ENCODE measurements around the gene MPPE1.
"Not testable (repeated sequence)": the region's sequence is repeated elsewhere in the genome, so short reads cannot be mapped to it uniquely, and the experiment has no call there.

The MPPE1 gene

DNA sequence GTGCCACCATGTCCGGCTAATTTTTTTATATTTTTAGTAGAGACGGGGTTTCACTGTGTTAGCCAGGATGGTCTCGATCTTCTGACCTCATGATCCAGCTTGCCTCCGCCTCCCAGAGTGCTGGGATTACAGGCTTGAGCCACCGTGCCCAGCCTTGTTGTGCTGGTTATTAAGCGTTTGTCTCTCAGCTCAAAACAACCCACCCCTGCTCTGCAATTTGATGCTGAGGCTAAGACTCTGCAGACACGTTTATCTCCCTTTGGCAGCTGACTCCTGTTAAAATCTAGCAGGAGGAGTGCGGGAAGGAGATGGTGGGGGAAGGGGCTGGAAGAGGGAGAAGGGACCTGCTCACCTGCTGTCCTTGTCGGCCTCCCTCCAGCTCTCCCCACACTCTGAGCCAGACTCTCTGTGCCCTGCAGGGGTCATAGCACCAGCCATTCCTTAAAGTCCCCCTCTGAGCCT lies 43.3 kb upstream of the MPPE1 start:
- Histone ChIP-seq H3K27me3 (replicated peaks; ENCODE audit: control insufficient read depth, insufficient read depth, low read length) (no peaks in the 10 kb centered on the region), H3K4me3 (replicated peaks; ENCODE audit: low read depth, low read length) (no peak overlapping the region), H3K36me3 (ENCODE audit: control insufficient read depth, insufficient read depth, low read length) (no peaks in the 10 kb centered on the region)
- TF ChIP-seq, protein P1, sequence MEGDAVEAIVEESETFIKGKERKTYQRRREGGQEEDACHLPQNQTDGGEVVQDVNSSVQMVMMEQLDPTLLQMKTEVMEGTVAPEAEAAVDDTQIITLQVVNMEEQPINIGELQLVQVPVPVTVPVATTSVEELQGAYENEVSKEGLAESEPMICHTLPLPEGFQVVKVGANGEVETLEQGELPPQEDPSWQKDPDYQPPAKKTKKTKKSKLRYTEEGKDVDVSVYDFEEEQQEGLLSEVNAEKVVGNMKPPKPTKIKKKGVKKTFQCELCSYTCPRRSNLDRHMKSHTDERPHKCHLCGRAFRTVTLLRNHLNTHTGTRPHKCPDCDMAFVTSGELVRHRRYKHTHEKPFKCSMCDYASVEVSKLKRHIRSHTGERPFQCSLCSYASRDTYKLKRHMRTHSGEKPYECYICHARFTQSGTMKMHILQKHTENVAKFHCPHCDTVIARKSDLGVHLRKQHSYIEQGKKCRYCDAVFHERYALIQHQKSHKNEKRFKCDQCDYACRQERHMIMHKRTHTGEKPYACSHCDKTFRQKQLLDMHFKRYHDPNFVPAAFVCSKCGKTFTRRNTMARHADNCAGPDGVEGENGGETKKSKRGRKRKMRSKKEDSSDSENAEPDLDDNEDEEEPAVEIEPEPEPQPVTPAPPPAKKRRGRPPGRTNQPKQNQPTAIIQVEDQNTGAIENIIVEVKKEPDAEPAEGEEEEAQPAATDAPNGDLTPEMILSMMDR (IDR thresholded peaks at IDR 0.05; ENCODE audit: insufficient read depth, low read length, poor library complexity, severe bottlenecking), result no peak
- no peak for DNase-seq (ENCODE audit: extremely low read depth, insufficient read length)

DNA sequence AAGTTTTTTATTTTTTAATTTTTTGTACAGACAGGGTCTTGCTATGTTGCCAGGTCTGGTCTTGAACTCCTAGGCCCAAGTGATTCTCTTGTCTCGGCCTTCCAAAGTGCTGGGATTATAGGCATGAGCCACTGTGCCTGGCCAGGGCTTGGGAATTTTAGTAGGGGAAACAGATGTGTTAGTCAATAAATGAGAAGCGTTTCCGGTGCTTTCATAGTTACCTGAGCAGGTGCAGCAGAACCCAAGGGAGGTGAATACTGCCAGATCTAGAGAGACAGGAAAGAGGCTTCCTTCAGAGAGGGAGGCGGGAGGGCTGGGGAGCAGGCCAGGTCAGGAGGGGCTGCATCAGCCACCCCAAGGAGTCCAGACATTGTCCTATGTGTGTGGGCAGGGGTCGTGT lies 42.7 kb upstream of the MPPE1 start:
- no peak for DNase-seq (ENCODE audit: extremely low read depth, insufficient read length)
- TF ChIP-seq, protein P1 (IDR thresholded peaks at IDR 0.05; ENCODE audit: insufficient read depth, low read length, poor library complexity, severe bottlenecking), result no peak

DNA sequence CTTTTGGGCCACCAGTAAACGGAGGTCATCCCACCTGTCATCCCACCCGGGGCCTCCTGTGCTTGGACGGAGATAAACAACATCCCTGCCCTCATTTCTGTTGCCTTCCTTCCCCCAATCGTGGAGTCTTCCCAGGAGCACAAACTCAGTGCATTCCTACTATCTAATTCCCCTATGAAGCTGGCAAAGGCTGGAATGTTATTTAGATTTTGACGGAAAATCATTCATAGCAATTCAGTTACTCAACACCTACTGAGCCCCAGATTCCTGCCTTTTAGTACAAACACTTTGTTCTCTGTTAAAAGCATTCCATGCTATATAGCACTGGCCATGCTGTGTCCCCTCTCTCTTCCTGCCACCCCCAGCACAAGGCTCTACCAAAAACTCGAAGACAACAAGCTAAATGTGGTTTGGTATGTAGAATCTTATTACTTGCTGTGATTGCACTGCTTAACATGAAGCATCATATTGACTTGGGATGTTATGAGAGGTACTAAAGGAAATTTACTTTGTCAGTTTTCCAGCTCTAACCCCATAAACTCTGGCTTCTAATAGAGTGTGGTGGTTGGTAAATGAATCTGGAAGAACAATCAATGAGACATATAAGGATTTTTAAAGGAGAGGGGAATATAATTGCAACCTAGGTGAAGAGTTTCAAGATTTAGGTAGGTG lies 40.9 kb upstream of the MPPE1 start:
- no peak for DNase-seq (ENCODE audit: extremely low read depth, insufficient read length)
- Histone ChIP-seq H3K36me3 (ENCODE audit: control insufficient read depth, insufficient read depth, low read length) (no peaks in the 10 kb centered on the region), H3K4me3 (replicated peaks; ENCODE audit: low read depth, low read length) (no peak overlapping the region), H3K27me3 (replicated peaks; ENCODE audit: control insufficient read depth, insufficient read depth, low read length) (no peaks in the 10 kb centered on the region)
- TF ChIP-seq, protein P1 (IDR thresholded peaks at IDR 0.05; ENCODE audit: insufficient read depth, low read length, poor library complexity, severe bottlenecking), result no peak

More for the DNA sequence above, 42.7 kb upstream of the MPPE1 start:
- no peaks in the 10 kb centered on the region for H3K36me3 ChIP-seq (ENCODE audit: control insufficient read depth, insufficient read depth, low read length)
- H3K27me3 ChIP-seq (replicated peaks; ENCODE audit: control insufficient read depth, insufficient read depth, low read length), result no peaks in the 10 kb centered on the region
- H3K4me3 ChIP-seq (replicated peaks; ENCODE audit: low read depth, low read length), result no peak overlapping the region

DNA sequence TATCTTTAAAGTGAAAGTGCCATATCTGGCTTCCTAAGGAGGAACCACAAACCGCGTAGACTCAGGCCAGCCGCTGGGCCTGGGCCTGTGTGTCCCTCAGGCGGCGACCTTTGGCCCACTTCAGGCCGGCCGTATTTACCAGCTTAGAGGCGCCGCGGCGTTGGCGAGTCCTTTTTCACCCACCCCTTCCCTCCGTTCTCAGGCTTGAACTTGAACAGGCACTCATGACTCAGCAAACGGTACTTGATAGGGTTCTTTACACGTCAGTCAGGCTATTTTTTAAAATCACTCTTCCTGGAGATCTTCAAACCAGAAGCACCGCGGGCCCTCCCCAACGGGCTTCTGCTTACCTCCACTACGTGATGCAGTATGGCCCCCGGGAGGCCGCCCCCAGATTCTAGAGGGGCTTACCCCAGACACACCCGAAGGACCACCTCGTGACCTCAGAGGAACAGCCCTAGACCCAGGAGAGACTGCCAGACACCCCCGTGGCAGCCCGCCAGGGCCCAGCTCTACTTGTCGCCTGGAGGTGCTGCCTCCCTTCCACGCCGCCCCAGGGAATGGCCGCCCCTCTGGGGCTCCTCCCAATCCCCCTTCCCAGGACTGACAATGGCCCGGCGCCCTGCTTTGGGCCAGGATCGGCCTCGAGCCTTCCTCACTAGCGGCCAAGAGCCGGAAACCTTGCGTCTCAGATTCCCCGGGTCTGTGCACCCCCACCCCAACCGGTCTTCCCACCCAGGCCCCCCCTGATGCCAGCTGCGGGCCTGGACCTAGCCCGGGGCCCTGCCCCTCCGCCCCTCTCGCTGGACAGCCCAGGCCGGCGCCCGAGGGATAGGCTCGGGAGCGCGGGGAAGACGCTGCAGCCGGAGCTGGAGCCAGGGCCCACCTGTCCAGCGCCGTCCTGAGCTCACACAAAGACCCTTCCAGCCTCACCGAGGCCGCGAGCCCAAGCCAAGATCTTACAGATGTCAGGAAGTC lies 39.4 kb upstream of the MPPE1 start:
- no peaks in the 10 kb centered on the region for H3K27me3 ChIP-seq (replicated peaks; ENCODE audit: control insufficient read depth, insufficient read depth, low read length)
- peak overlapping the region; percentile 44 for H3K4me3 ChIP-seq (replicated peaks; ENCODE audit: low read depth, low read length)
- DNase-seq (ENCODE audit: extremely low read depth, insufficient read length), result peak; percentile 64
- TF ChIP-seq, protein P1 (IDR thresholded peaks at IDR 0.05; ENCODE audit: insufficient read depth, low read length, poor library complexity, severe bottlenecking), result no peak
- H3K36me3 ChIP-seq (ENCODE audit: control insufficient read depth, insufficient read depth, low read length), result no peaks in the 10 kb centered on the region

DNA sequence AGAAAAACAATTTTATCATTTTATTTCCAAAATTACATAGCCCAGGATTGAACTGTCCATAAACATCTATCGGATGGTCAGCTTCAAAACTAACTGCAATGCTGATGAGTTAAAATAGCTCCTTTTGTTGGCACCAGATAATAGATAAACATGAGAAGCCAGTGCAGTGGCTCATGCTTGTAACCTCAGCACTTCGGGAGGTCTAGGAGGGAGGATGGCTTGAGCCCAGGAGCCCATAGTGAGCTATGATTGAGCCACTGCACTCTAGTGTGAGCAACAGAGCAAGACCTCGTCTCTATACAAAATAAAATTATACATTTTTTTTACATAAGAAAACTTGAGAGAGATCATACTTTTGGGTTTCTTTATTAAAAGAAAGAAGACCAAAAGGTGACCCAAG lies 38.6 kb upstream of the MPPE1 start:
- TF ChIP-seq, protein P1 (IDR thresholded peaks at IDR 0.05; ENCODE audit: insufficient read depth, low read length, poor library complexity, severe bottlenecking), result no peak
- Histone ChIP-seq H3K27me3 (replicated peaks; ENCODE audit: control insufficient read depth, insufficient read depth, low read length) (no peaks in the 10 kb centered on the region), H3K36me3 (ENCODE audit: control insufficient read depth, insufficient read depth, low read length) (no peaks in the 10 kb centered on the region), H3K4me3 (replicated peaks; ENCODE audit: low read depth, low read length) (peak overlapping the region; percentile 44; the same call in 1 of the 2 replicates)
- DNase-seq (ENCODE audit: extremely low read depth, insufficient read length), result no peak

DNA sequence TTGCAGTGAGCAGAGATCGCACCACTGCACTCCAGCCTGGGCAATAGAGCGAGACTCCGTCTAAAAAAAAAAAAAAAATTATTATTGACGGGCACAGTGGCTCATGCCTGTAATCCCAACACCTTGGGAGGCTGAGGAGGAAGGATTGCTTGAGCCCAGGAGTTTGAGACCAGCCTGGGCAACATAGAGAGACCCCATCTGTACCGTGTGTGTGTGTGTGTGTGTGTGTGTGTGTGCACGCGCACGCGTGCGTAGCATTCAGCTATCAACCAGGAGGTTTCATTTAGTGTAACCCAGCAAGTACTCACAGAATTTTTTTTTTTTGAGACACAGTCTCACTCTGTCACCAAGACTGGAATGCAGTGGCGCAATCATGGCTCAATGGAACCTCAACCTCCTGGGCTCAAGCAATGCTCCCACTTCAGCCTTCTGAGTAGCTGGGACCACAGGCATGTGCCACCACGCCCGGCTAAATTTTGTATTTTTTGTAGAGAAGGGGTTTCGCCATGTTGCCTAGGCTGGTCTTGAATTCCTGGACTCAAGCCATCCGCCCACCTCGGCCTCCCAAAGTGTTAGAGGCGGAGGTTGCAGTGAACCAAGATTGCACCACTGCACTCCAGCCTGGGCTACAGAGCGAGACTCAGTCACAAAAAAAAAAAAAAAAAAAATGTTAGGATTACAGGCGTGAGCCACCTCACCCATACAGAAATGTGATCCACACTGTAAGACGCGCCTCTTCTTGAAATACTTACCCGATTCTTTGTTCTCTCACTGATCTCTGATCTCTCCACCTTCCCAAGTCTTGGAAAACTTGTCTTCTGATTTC lies 37.9 kb upstream of the MPPE1 start:
- H3K27me3 ChIP-seq (replicated peaks; ENCODE audit: control insufficient read depth, insufficient read depth, low read length); H3K4me3 ChIP-seq (replicated peaks; ENCODE audit: low read depth, low read length); H3K36me3 ChIP-seq (ENCODE audit: control insufficient read depth, insufficient read depth, low read length); DNase-seq (ENCODE audit: extremely low read depth, insufficient read length): not testable (repeated sequence)
